ENCODE data around the gene LRP5.

LRP5 gene

DNA sequence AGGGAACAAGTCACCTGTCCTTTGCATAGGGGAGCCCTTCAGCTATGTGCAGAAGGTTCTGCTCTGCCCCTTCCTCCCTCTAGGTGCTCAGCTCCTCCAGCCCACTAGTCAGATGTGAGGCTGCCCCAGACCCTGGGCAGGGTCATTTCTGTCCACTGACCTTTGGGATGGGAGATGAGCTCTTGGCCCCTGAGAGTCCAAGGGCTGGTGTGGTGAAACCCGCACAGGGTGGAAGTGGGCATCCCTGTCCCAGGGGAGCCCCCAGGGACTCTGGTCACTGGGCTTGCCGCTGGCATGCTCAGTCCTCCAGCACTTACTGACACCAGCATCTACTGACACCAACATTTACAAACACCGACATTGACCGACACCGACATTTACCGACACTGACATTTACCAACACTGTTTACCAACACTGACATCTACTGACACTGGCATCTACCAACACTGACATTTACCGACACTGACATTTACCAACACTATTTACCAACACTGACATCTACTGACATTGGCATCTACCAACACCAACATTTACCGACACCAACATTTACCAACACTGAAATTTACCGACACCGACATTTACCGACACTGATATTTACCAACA is 76.3 kb downstream of the LRP5 start:
- DNase-seq (ENCODE audit: low read depth), result no peak
- no peak overlapping the region for H3K4me3 ChIP-seq (ENCODE audit: low read depth, low read length)
- TF ChIP-seq, protein P1, sequence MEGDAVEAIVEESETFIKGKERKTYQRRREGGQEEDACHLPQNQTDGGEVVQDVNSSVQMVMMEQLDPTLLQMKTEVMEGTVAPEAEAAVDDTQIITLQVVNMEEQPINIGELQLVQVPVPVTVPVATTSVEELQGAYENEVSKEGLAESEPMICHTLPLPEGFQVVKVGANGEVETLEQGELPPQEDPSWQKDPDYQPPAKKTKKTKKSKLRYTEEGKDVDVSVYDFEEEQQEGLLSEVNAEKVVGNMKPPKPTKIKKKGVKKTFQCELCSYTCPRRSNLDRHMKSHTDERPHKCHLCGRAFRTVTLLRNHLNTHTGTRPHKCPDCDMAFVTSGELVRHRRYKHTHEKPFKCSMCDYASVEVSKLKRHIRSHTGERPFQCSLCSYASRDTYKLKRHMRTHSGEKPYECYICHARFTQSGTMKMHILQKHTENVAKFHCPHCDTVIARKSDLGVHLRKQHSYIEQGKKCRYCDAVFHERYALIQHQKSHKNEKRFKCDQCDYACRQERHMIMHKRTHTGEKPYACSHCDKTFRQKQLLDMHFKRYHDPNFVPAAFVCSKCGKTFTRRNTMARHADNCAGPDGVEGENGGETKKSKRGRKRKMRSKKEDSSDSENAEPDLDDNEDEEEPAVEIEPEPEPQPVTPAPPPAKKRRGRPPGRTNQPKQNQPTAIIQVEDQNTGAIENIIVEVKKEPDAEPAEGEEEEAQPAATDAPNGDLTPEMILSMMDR (IDR thresholded peaks at IDR 0.05; ENCODE audit: insufficient read depth, low read depth, low read length, missing control alignments), result no peak

DNA sequence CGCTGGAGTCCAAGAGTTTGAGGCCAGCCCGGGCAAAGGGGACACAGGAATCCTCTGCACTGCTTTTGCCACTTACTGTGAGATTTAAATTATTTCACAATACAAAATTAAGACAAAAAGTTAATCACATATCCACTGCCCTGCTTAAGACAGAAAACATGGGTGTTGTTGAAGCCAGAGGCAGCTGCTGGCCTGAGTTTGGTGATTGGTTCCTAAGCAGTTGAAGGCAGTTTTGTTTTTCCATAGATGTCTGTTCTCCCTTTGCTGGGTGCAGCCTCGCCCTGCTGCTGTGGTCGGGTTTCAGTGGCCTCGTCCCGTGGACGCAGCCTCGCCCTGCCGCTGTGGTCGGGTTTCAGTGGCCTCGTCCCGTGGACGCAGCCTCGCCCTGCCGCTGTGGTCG is 77.9 kb downstream of the LRP5 start:
- no peak overlapping the region for H3K4me3 ChIP-seq (ENCODE audit: low read depth, low read length)
- TF ChIP-seq, protein P1 (IDR thresholded peaks at IDR 0.05; ENCODE audit: insufficient read depth, low read depth, low read length, missing control alignments), result no peak
- no peak for DNase-seq (ENCODE audit: low read depth)

DNA sequence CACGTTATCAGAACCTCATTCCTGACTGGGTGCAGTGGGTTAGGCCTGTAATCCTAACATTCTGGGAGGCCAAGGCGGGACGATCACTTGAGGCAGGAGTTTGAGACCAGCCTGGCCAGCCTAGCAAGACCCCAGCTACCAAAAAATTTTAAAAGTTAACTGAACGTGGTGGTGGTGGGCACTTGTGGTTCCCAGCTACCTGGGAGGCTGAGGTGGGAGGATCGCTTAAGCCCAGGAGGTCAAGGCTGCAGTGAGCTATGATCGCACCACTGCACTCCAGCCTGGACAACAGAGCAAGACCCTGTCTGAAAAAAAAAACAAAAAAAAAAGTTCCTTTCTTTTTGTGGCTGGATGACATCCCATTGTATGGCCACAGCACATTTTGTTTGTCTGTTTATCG is 80.4 kb downstream of the LRP5 start:
- TF ChIP-seq, protein P1 (IDR thresholded peaks at IDR 0.05; ENCODE audit: insufficient read depth, low read depth, low read length, missing control alignments), result no peak

DNA sequence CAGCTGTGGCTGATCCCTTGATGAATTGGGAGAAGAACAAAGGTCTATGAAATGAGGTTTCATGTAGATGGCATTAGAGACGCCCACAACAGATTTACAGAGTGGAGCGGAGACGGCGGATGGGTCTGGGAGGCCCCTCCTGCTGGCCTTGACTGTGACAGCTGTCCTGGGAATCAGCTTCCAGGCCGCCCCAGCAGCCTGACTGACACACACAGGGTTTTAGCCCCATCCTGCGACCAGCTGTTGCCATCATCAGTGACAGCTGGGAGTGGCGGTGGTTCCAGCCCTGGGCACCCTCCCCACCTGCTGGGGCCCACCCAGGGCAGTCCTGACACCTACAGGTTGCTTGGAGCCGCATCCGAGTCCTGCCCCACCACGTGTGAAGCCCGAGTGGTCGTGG is 84.1 kb downstream of the LRP5 start:
- DNase-seq (ENCODE audit: low read depth), result no peak
- no peak overlapping the region for H3K4me3 ChIP-seq (ENCODE audit: low read depth, low read length)
- TF ChIP-seq, protein P1 (IDR thresholded peaks at IDR 0.05; ENCODE audit: insufficient read depth, low read depth, low read length, missing control alignments), result no peak

More for the DNA sequence above, 80.4 kb downstream of the LRP5 start:
- DNase-seq (ENCODE audit: low read depth), result no peak
- H3K4me3 ChIP-seq (ENCODE audit: low read depth, low read length), result no peak overlapping the region

DNA sequence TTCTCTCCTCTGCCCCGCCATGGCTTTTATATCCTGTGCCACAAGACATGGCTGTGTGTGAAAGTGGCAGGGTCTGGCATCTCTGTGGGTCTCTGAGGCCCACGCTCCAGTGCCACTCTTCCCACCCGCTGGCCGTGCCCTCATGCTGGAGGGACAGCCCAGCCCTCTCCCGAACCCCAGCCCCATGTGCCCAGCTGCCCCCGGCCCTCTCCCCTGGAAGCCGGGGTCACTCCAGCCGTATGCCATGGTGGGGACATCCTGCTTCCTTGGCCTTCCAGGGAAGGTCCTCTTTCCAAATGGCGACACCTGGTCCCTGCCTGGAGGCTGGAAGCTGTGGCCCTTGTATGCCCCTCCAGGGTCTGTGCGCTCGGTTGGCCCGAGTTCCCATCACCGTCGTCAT is 84.9 kb downstream of the LRP5 start:
- TF ChIP-seq, protein P1 (IDR thresholded peaks at IDR 0.05; ENCODE audit: insufficient read depth, low read depth, low read length, missing control alignments), result no peak
- DNase-seq (ENCODE audit: low read depth), result no peak
- H3K4me3 ChIP-seq (ENCODE audit: low read depth, low read length), result no peak overlapping the region

DNA sequence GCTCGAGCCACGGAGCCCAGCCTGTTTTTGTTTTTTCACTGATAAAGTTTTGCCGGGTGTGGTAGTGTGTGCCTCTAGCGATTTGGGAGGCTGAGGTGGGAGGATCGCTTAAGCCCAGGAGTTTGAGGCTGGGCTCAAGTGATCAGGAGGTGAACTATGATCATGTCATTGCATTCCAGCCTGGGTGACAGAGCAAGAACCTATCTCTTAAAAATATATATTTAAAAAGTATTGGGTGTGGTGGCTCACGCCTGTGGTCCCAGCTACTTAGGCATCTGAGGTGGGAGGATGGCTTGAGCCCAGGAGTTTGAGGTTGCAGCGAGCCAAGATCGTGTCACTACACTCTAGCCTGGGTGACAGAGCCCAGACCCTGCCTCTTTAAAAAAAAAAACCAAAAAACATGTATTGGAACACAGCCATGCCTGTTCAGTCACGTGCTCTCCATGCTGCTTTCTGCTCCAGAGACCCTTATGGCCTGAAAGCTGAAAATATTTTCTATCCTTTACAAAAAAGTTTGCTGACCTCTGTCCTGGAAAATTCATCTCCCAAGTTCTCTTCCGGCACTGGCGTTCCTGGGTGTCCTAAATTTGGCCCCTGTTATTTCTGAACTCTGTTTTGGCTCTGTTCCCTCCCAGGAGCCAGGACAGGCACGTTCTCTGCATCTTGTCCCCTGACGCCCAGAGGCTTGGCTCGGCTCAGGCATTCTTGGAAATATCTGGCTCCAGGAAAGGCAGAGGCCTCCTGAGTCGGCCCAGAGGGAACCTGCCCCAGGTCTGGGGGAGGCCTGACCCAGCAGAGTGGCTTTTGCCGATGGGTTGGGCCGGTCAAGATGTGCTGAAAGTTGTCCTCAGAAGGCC is 86.8 kb downstream of the LRP5 start:
- TF ChIP-seq, protein P1 (IDR thresholded peaks at IDR 0.05; ENCODE audit: insufficient read depth, low read depth, low read length, missing control alignments), result no peak
- H3K4me3 ChIP-seq (ENCODE audit: low read depth, low read length), result no peak overlapping the region
- DNase-seq (ENCODE audit: low read depth), result no peak
